K562 (cell line): Measurements from ENCODE around the gene SAE1. TPM values are rescaled to one million over a fixed set of nuclear protein-coding genes. Genes with fewer than 3 reads are reported as not detected.

ENCODE experiments used
- ARID1B ChIP-seq: fragments of 450-650 bp; IDR thresholded peaks from 2 replicates; pipeline ENCODE4 v1.6.1; 2016; ENCODE audit warnings: antibody characterized with exemption, mild to moderate bottlenecking, inconsistent platforms
- BRD9 ChIP-seq: fragments of 450-650 bp; IDR thresholded peaks from 2 replicates; pipeline ENCODE4 v1.6.1; 2018; ENCODE audit warnings: low read depth; ENCODE audit not compliant: partially characterized antibody
- EP400 ChIP-seq: fragments of 450-650 bp; IDR thresholded peaks from 2 replicates; pipeline ENCODE4 v1.6.1; 2017; ENCODE audit warnings: antibody characterized with exemption, mild to moderate bottlenecking, moderate library complexity
- FOXJ3 ChIP-seq: sonication (generic); formaldehyde crosslinking; IDR thresholded peaks from 2 replicates; pipeline ENCODE4 v1.4.0; 2020; ENCODE audit warnings: mild to moderate bottlenecking, missing genetic modification reagents
- FOXP1 ChIP-seq: sonication (generic); formaldehyde crosslinking; IDR thresholded peaks from 2 replicates; pipeline ENCODE4 v1.8.0; 2022; ENCODE audit warnings: mild to moderate bottlenecking, missing genetic modification reagents
- GATAD2B ChIP-seq: fragments of 450-650 bp; IDR thresholded peaks from 2 replicates; pipeline ENCODE4 v1.6.1; 2017; ENCODE audit warnings: mild to moderate bottlenecking, borderline replicate concordance
- HMG20B ChIP-seq: fragments of 250-450 bp; sonication (Bioruptor Pico); IDR thresholded peaks from 2 replicates; pipeline ENCODE4 v1.5.0; 2021; ENCODE audit warnings: mild to moderate bottlenecking
- ILK ChIP-seq: fragments of 450-650 bp; IDR thresholded peaks from 2 replicates; pipeline ENCODE4 v1.6.1; 2016; ENCODE audit warnings: missing genetic modification characterization, low read depth, mild to moderate bottlenecking, missing compliant biosample characterization, moderate library complexity, borderline replicate concordance
- KLF6 ChIP-seq: fragments of 250-450 bp; sonication (Bioruptor Pico); IDR thresholded peaks from 2 replicates; pipeline ENCODE4 v1.4.0; 2020; ENCODE audit warnings: mild to moderate bottlenecking, moderate library complexity, borderline replicate concordance
- NKRF ChIP-seq: fragments of 450-650 bp; IDR thresholded peaks from 2 replicates; pipeline ENCODE4 v1.6.1; 2016; ENCODE audit warnings: borderline replicate concordance
- POLR2A ChIP-seq: fragments of 450-650 bp; conservative IDR thresholded peaks from 2 replicates; pipeline ENCODE4 v1.6.1; 2016
- POLR2AphosphoS5 ChIP-seq: IDR thresholded peaks from 2 replicates; pipeline ENCODE4 v1.6.1; 2011; ENCODE audit warnings: mild to moderate bottlenecking, low read depth, low read length, moderate library complexity; ENCODE audit not compliant: control insufficient read depth, insufficient read depth
- POLR2G ChIP-seq: fragments of 200-400 bp; formaldehyde crosslinking; IDR thresholded peaks from 2 replicates; pipeline ENCODE4 v1.6.1; 2017; ENCODE audit warnings: low read depth, mild to moderate bottlenecking, antibody characterized with exemption, low read length, moderate library complexity
- SIX5 ChIP-seq, 2 experiments: IDR thresholded peaks; 2 replicates each; pipeline ENCODE4 v1.6.1; 2011; ENCODE audit warnings: low read length in 2 of 2, borderline replicate concordance in 1 of 2, low read depth in 1 of 2, mild to moderate bottlenecking in 1 of 2, moderate library complexity in 1 of 2; ENCODE audit not compliant: insufficient read depth in 1 of 2
- SRSF3 ChIP-seq: fragments of 200-400 bp; formaldehyde crosslinking; IDR thresholded peaks from 2 replicates; pipeline ENCODE4 v1.6.1; 2016; ENCODE audit warnings: mild to moderate bottlenecking, low read length, moderate library complexity; ENCODE audit not compliant: insufficient read depth
- ZBTB11 ChIP-seq, 3 experiments: fragments of 200-800 bp in 1 of 3; fragments of 250-450 bp in 1 of 3; fragments of 450-650 bp in 1 of 3; sonication (Bioruptor Pico) in 1 of 3; sonication (Bioruptor generic) in 1 of 3; formaldehyde crosslinking in 1 of 3; IDR thresholded peaks; 2 replicates each; pipeline versions ENCODE4 v1.6.1 to v1.8.0; 2016 to 2022; ENCODE audit warnings: mild to moderate bottlenecking in 2 of 3, missing genetic modification characterization in 2 of 3, missing compliant biosample characterization in 1 of 3, moderate library complexity in 1 of 3
- polyA plus RNA-seq, 8 experiments: library from polyadenylated mRNA; depleted of rRNA in 4 of 8; stranded (reverse) in 5 of 8; unstranded in 3 of 8; fragments of >200 nt; fragmentation: Nextera tagmentation in 2 of 8; fragmentation: Illumina TruSeq in 1 of 8; extraction: Ambion mirVana in 2 of 8; extraction: Trizol in 1 of 8; gene quantifications; 2 replicates each; pipeline versions ENCODE4 v1.2.1 to v1.2.3, GENCODE V29; 2011 to 2014; ENCODE audit warnings: inconsistent platforms in 1 of 8, missing spikeins in 1 of 8
- total RNA-seq, 7 experiments: library from RNA; depleted of rRNA in 6 of 7; stranded (reverse); fragments of >200 nt in 6 of 7; fragmentation: Illumina TruSeq in 2 of 7; extraction: Trizol in 2 of 7; gene quantifications; 2 replicates each; pipeline versions ENCODE4 v1.2.1 to v1.2.3, GENCODE V29; 2011 to 2021; ENCODE audit warnings: low replicate concordance in 1 of 7
- TF ChIP-seq, protein P1 (sequence below): fragments of 250-450 bp; sonication (Bioruptor Pico); IDR thresholded peaks from 2 replicates; pipeline ENCODE4 v1.5.0; 2021
- TF ChIP-seq, protein P2 (sequence below), 2 experiments: fragments of 450-650 bp; conservative IDR thresholded peaks; 2 replicates each; pipeline ENCODE4 v1.6.1; 2017; ENCODE audit warnings: mild to moderate bottlenecking in 2 of 2, moderate library complexity in 2 of 2

SAE1 gene
- total and polyA plus RNA-seq, 9 of the 15 experiments (the other 6 are each of a cell fraction or from before 2014, with no cell fraction given): 82.8 to 299 (median 217) TPM

- no peak for TF ChIP-seq ZBTB11 (CRISPR knock-in tag; IDR thresholded peaks at IDR 0.05)
- TF ChIP-seq EP400: peak; percentile 63
- TF ChIP-seq ARID1B: 0 out of 2 replicates have a peak, but pooled peaks have one; percentile 16
- TF ChIP-seq POLR2AphosphoS5: 0 out of 2 replicates have a peak, but pooled peaks have one; percentile 39
- no peak for TF ChIP-seq FOXJ3
- TF ChIP-seq GATAD2B: no peak
- 0 out of 2 replicates have a peak, but pooled peaks have one; percentile 32 for TF ChIP-seq POLR2A
- TF ChIP-seq, protein P1, sequence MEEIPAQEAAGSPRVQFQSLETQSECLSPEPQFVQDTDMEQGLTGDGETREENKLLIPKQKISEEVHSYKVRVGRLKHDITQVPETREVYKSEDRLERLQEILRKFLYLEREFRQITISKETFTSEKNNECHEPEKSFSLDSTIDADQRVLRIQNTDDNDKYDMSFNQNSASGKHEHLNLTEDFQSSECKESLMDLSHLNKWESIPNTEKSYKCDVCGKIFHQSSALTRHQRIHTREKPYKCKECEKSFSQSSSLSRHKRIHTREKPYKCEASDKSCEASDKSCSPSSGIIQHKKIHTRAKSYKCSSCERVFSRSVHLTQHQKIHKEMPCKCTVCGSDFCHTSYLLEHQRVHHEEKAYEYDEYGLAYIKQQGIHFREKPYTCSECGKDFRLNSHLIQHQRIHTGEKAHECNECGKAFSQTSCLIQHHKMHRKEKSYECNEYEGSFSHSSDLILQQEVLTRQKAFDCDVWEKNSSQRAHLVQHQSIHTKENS (CRISPR knock-in tag): no peak
- TF ChIP-seq KLF6 (CRISPR knock-in tag): no peak
- TF ChIP-seq FOXP1 (CRISPR knock-in tag): 0 out of 2 replicates have a peak, but pooled peaks have one; percentile 32
- TF ChIP-seq, protein P2, sequence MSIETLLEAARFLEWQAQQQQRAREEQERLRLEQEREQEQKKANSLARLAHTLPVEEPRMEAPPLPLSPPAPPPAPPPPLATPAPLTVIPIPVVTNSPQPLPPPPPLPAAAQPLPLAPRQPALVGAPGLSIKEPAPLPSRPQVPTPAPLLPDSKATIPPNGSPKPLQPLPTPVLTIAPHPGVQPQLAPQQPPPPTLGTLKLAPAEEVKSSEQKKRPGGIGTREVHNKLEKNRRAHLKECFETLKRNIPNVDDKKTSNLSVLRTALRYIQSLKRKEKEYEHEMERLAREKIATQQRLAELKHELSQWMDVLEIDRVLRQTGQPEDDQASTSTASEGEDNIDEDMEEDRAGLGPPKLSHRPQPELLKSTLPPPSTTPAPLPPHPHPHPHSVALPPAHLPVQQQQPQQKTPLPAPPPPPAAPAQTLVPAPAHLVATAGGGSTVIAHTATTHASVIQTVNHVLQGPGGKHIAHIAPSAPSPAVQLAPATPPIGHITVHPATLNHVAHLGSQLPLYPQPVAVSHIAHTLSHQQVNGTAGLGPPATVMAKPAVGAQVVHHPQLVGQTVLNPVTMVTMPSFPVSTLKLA (conservative IDR thresholded peaks at IDR 0.05): peak; percentile 54 to 55; a peak in 2 of 4 replicates
- TF ChIP-seq ILK (tag): no peak
- no peak for TF ChIP-seq HMG20B (CRISPR knock-in tag)
- TF ChIP-seq NKRF: 0 out of 2 replicates have a peak, but pooled peaks have one; percentile 31
- TF ChIP-seq SIX5 (IDR thresholded peaks at IDR 0.05; ENCODE audit: borderline replicate concordance in 1 of 2, insufficient read depth in 1 of 2, low read depth in 1 of 2, low read length in 2 of 2): no peak
- TF ChIP-seq BRD9: no peak
- TF ChIP-seq SRSF3: no peak
- peak; percentile 78 for TF ChIP-seq POLR2G
Measured at GRCh38 chr19:47257411-47258169, 127.0 kb downstream of the SAE1 start (continued).
